HCT116 (cell line): ENCODE measurements around the gene MYO7A.

Experiments
- CEBPB ChIP-seq: IDR thresholded peaks from 2 replicates; pipeline ENCODE4 v1.6.1; 2012; ENCODE audit warnings: low read depth
- CTCF ChIP-seq, 3 experiments: fragments of 200-600 bp in 1 of 3; sonication (generic) in 1 of 3; IDR thresholded peaks in 2 of 3; conservative IDR thresholded peaks in 1 of 3; 2 replicates each; pipeline ENCODE4 v1.5.1; 2012 to 2017; ENCODE audit warnings: low read depth in 2 of 3, low read length in 2 of 3, antibody characterized with exemption in 1 of 3, borderline replicate concordance in 1 of 3, control low read depth in 1 of 3, mild to moderate bottlenecking in 1 of 3, mixed read lengths in 1 of 3, mixed run types in 1 of 3, moderate library complexity in 1 of 3; ENCODE audit not compliant: insufficient read depth in 1 of 3
- EZH2 ChIP-seq: fragments of 200-600 bp; sonication (generic); IDR thresholded peaks from 2 replicates; pipeline ENCODE4 v1.6.1; 2017; ENCODE audit warnings: antibody characterized with exemption, mixed run types
- POLR2A ChIP-seq: IDR thresholded peaks from 2 replicates; pipeline ENCODE4 v1.7.0; 2011; ENCODE audit warnings: borderline replicate concordance; ENCODE audit not compliant: insufficient read depth, insufficient read length; ENCODE audit errors: extremely low read depth
- POLR2AphosphoS5 ChIP-seq: IDR thresholded peaks from 2 replicates; pipeline ENCODE4 v1.6.1; 2011; ENCODE audit warnings: mild to moderate bottlenecking, low read depth, low read length, moderate library complexity
- SIN3A ChIP-seq: IDR thresholded peaks from 2 replicates; pipeline ENCODE4 v1.6.1; 2012; ENCODE audit warnings: low read depth
- TCF7L2 ChIP-seq: IDR thresholded peaks from 2 replicates; pipeline ENCODE4 v1.7.0; 2011; ENCODE audit warnings: borderline replicate concordance, inconsistent platforms; ENCODE audit not compliant: insufficient read depth, insufficient read length; ENCODE audit errors: extremely low read depth

- TF ChIP-seq POLR2A (no peak), CTCF (IDR thresholded peaks at IDR 0.05 in 2 of 3, conservative IDR thresholded peaks at IDR 0.05 in 1 of 3; ENCODE audit: borderline replicate concordance in 1 of 3, insufficient read depth in 1 of 3, low read depth in 2 of 3, low read length in 2 of 3) (no peak), CEBPB (no peak), EZH2 (no peak), SIN3A (no peak), TCF7L2 (no peak), POLR2AphosphoS5 (no peak)
These were observed 35.7 kb upstream of the MYO7A start for GRCh38 chr11:77092382-77092781.
